ENCODE data around the gene TNFRSF25. TPM values are rescaled to one million over a fixed set of nuclear protein-coding genes. Genes with fewer than 3 reads are reported as not detected.
"Not testable (repeated sequence)": the region's sequence is repeated elsewhere in the genome, so short reads cannot be mapped to it uniquely, and the experiment has no call there.

The TNFRSF25 gene
- polyA plus RNA-seq, 3 donors, result 2.6 to 18.1 (median 10.1) TPM

GRCh38 chr1:6504887-6505286 is 38.9 kb upstream of the TNFRSF25 start:
- no peak overlapping the region for H3K27ac ChIP-seq (ENCODE audit: low read depth, low read length)
- WGBS, 3 donors, result 92 to 94% (median 93%) methylated on average over 15 of the region's 15 CpGs

GRCh38 chr1:6503884-6504602 is 38.1 kb upstream of the TNFRSF25 start:
- WGBS, 3 donors, result 81 to 85% (median 84%) methylated on average over 20 of the region's 20 CpGs
- H3K27ac ChIP-seq (ENCODE audit: low read depth, low read length), result no peak overlapping the region

GRCh38 chr1:6502000-6502891 is 36.3 kb upstream of the TNFRSF25 start:
- WGBS, 3 donors, result 57 to 63% (median 58%) methylated on average over 31 of the region's 31 CpGs

GRCh38 chr1:6501279-6501813 is 35.4 kb upstream of the TNFRSF25 start:
- 75 to 81% (median 78%) methylated on average over 10 of the region's 10 CpGs for WGBS, 3 donors
- H3K27ac ChIP-seq (ENCODE audit: low read depth, low read length), result no peak overlapping the region

More at GRCh38 chr1:6502000-6502891, 36.3 kb upstream of the TNFRSF25 start:
- peak overlapping the region; percentile 3 for H3K27ac ChIP-seq (ENCODE audit: low read depth, low read length)

GRCh38 chr1:6500544-6501278 is 34.7 kb upstream of the TNFRSF25 start:
- no peak overlapping the region for H3K27ac ChIP-seq (ENCODE audit: low read depth, low read length)
- 73 to 79% (median 76%) methylated on average over 27 of the region's 27 CpGs for WGBS, 3 donors

GRCh38 chr1:6499296-6499695 is 33.3 kb upstream of the TNFRSF25 start:
- 64 to 86% (median 73%) methylated on average over 4 of the region's 4 CpGs for WGBS, 3 donors
- no peak overlapping the region for H3K27ac ChIP-seq (ENCODE audit: low read depth, low read length)

- WGBS, 3 donors, result 53 to 68% (median 64%) methylated on average over 12 to 13 of the region's 13 CpGs
- no peak overlapping the region for H3K27ac ChIP-seq (ENCODE audit: low read depth, low read length)
These were observed 32.7 kb upstream of the TNFRSF25 start for GRCh38 chr1:6498576-6499111.

- no peak overlapping the region for H3K27ac ChIP-seq (ENCODE audit: low read depth, low read length)
- WGBS, 3 donors, result 32 to 54% (median 44%) methylated on average over 20 of the region's 20 CpGs
These were observed 32.0 kb upstream of the TNFRSF25 start for GRCh38 chr1:6497867-6498575.

- WGBS, 3 donors, result 1% methylated on average over 33 to 62 of the region's 74 CpGs
- H3K27ac ChIP-seq (ENCODE audit: low read depth, low read length), result no peak overlapping the region
These were observed 31.4 kb upstream of the TNFRSF25 start for GRCh38 chr1:6497215-6497866.

GRCh38 chr1:6496890-6497214 is 30.9 kb upstream of the TNFRSF25 start:
- no peak overlapping the region for H3K27ac ChIP-seq (ENCODE audit: low read depth, low read length)
- 4 to 14% (median 5%) methylated on average over 7 to 17 of the region's 21 CpGs for WGBS, 3 donors

- H3K27ac ChIP-seq (ENCODE audit: low read depth, low read length), result no peak overlapping the region
- WGBS, 3 donors, result 33 to 43% (median 37%) methylated on average over 13 of the region's 13 CpGs
These were observed 30.4 kb upstream of the TNFRSF25 start for GRCh38 chr1:6496365-6496721.

- WGBS, 3 donors, result 76 to 86% (median 77%) methylated on average over 14 of the region's 14 CpGs
- H3K27ac ChIP-seq (ENCODE audit: low read depth, low read length), result no peak overlapping the region
These were observed 29.8 kb upstream of the TNFRSF25 start for GRCh38 chr1:6495540-6496364.

GRCh38 chr1:6495041-6495441 is 29.1 kb upstream of the TNFRSF25 start:
- no peak overlapping the region for H3K27ac ChIP-seq (ENCODE audit: low read depth, low read length)
- WGBS, 3 donors, result 43 to 55% (median 43%) methylated on average over 13 of the region's 13 CpGs

GRCh38 chr1:6494627-6495026 is 28.7 kb upstream of the TNFRSF25 start:
- 78 to 85% (median 82%) methylated on average over 4 of the region's 4 CpGs for WGBS, 3 donors
- no peak overlapping the region for H3K27ac ChIP-seq (ENCODE audit: low read depth, low read length)

GRCh38 chr1:6493834-6494223 is 27.9 kb upstream of the TNFRSF25 start:
- not testable (repeated sequence) for H3K27ac ChIP-seq (ENCODE audit: low read depth, low read length)
- WGBS, 3 donors, result 82 to 95% (median 84%) methylated on average over 4 of the region's 4 CpGs

GRCh38 chr1:6491966-6492365 is 26.0 kb upstream of the TNFRSF25 start:
- no peak overlapping the region for H3K27ac ChIP-seq (ENCODE audit: low read depth, low read length)
- WGBS, 3 donors, result 61 to 71% (median 65%) methylated on average over 10 of the region's 10 CpGs

GRCh38 chr1:6491480-6491962 is 25.5 kb upstream of the TNFRSF25 start, which contains the start of gene PLEKHG5:
TSS of gene PLEKHG5 (minus strand) at chr1:6491667. CDS start at chr1:6477571, 14,096 bp downstream.
- 64 to 79% (median 65%) methylated on average over 6 of the region's 6 CpGs for WGBS, 3 donors
- H3K27ac ChIP-seq (ENCODE audit: low read depth, low read length), result no peak within 1 kb of the TSS

All from adipose tissue (tissue), 3 donors.